HG03103 (cell line): ENCODE measurements around the gene FAF1.
A peak's percentile ranks its signal among the peaks of the same experiment; 100 is the strongest.

Experiments used
- ATAC-seq: cut with Tn5 transposase; IDR thresholded peaks from one replicate; pipeline ENCODE4 v1.9.1; 2021; ENCODE audit warnings: low read depth; ENCODE audit not compliant: unreplicated experiment

The FAF1 gene

GRCh38 chr1:50523548-50523947 is 436.5 kb downstream of the FAF1 start:
- ATAC-seq: no peak

DNA sequence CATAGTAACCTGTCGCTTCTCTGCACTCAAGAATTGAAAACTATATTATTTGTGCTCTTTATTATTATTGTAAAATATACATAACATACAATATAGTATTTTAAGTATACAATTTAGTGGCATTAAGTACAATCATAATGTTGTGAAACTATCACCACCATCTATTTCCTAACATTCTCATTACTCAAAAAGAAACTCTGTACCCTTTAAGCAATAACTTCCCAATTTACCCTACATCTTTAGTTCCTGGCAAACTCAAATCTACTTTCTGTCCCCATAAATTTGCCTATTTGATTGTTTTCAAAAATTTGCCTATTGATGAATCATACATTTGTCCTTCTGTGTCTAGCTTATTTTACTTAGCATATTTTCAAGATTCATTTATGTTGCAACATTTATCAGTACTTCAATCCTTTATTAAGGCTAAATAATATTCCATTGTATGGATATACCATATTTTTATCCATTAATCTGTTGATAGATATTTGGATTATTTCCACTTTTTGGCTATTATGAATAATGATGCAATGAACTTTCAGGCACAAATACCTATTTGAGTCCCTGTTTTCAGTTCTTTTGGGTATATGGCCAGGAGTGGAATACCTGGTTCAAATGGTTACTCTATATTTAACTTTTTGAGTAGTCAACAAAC is 437.2 kb downstream of the FAF1 start:
- ATAC-seq: no peak

- ATAC-seq: no peak
Observed at GRCh38 chr1:50521703-50522102, 438.4 kb downstream of the FAF1 start.

- ATAC-seq: no peak
Observed at GRCh38 chr1:50517488-50517887, 442.6 kb downstream of the FAF1 start.

DNA sequence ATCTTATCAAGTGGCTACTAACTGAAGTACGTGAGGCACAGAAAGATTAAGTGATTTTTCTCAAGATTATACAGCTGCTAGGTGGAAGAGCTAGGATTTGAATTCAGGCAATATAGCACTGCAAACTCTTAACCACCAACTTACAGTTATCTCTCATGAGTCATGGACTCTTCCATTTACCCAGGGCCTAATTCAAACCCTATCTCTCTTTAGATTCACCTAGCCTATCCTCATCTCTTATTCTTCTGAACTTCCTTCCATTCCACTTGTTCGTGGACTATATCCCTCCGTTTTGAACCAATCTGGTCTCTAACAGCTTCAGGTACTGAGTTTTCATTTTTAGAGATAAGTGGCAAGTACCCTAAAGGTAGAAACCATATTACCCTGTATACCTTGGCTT is 444.0 kb downstream of the FAF1 start:
- ATAC-seq: no peak

- ATAC-seq: no peak
Observed at GRCh38 chr1:50508040-50508586, 452.0 kb downstream of the FAF1 start.

DNA sequence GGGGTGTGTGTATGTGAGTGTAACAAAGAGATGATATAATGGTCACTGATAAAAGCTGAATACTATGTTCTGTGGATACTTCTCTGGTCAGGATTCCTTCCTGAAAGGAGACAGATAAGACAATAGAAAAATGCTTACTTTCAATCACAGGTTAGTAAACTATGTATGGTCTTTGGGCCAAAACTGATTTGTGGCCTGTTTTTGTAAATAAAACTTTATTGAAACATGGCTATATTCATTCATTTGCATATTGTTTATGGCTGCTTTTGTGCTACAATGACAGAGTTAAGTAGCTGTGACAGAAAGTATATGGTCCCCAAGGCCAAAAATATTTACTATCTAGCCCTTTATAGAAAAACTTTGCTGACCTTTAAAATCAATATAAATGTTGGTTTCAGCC is 454.6 kb downstream of the FAF1 start:
- no peak for ATAC-seq

- ATAC-seq: no peak
Observed at GRCh38 chr1:50503515-50503914, 456.6 kb downstream of the FAF1 start.

DNA sequence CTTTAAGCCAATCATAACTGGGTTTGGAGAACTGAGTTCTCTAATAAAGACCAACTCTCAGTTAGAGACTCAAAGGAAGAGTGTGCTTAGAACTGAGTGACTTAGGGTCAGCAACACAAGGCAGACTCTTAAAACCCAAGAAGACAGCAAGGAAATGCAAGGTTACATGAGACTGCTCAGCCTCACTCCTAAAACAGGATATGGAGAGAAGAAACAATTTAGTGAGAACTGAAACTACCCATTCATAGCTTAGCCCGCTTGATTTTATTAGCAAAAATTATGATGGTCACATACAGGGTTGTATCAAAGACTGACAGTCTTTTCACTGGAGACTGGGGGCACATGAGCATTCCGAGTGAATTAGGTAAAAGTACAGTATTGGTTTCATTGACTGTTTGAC is 457.9 kb downstream of the FAF1 start:
- ATAC-seq: peak; percentile 60

DNA sequence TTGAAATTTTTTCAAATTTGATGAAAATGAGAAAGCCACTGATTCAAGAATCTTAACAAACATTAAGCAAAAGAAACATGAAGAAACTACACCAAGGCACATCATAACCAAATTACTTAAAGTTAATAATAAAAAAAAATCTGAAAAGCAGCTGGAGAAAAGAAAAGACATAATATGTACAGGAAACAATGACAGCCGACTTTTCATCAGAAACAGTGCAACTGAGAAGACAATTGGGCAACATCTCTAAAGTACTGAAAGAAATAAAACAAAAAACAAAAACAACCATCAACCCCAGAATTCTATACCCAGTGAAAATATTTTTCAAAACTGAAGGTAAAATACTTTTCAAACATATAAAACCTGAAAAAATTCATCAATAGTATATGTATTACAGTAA is 463.1 kb downstream of the FAF1 start:
- ATAC-seq: no peak

- ATAC-seq: no peak
Observed at GRCh38 chr1:50493710-50494109, 466.4 kb downstream of the FAF1 start.

GRCh38 chr1:50492142-50492541 is 467.9 kb downstream of the FAF1 start:
- no peak for ATAC-seq

GRCh38 chr1:50491142-50491541 is 468.9 kb downstream of the FAF1 start:
- ATAC-seq: no peak

DNA sequence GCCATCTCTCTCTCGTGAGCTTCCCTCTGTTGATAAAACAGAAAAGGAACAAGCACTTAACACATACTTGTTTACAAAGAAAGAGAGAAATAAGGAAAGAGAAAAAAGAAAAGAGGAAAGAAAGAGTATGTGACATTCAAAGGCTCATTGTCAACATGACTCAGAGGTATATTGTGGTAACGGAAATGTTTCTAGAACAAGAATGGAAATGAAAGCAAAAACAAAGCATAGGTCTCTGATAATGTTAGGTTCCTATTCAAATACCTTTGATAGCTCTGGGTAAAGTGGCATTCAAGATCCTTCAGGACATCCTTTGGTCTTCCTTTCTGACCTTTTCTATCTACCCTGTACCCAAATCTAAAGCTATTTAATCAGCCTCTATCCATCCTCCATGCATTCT is 469.4 kb downstream of the FAF1 start:
- ATAC-seq: no peak

GRCh38 chr1:50488876-50489275 is 471.2 kb downstream of the FAF1 start:
- no peak for ATAC-seq

GRCh38 chr1:50488356-50488755 is 471.7 kb downstream of the FAF1 start:
- no peak for ATAC-seq

DNA sequence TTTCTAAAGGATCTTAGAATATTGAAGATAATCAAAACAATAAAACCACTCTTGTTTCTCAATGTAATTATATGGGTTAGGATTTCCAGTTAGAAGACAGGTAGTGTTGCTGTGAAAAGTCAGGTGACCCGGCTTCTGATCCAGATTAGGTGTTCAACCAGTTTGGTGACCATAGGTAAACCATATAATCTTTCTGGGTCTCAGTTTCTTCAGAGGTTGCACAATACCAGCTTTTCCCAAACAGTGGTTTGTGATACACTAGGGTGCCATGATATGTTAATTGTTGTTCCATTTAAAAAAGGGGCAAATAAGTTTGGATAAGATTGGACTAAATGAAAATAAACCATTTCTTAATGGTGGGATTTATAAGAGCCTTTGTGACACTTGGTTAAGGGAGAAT is 472.3 kb downstream of the FAF1 start:
- ATAC-seq: no peak

GRCh38 chr1:50481142-50481736 is 478.8 kb downstream of the FAF1 start:
- ATAC-seq: no peak

GRCh38 chr1:50476800-50477199 is 483.3 kb downstream of the FAF1 start:
- no peak for ATAC-seq

GRCh38 chr1:50474859-50475809 is 484.9 kb downstream of the FAF1 start:
- ATAC-seq: no peak

GRCh38 chr1:50473513-50473912 is 486.6 kb downstream of the FAF1 start:
- ATAC-seq: no peak
